Spinal cord (tissue), 10 donors: ENCODE data around the gene MYBBP1A. TPM values are rescaled to one million over a fixed set of nuclear protein-coding genes. Genes with fewer than 3 reads are reported as not detected.
"Not testable (repeated sequence)": the region's sequence is repeated elsewhere in the genome, so short reads cannot be mapped to it uniquely, and the experiment has no call there.

Experiments
- DNase-seq, 6 donors: peaks; one replicate each; pipeline versions ENCODE4 v3.0.0 to v3.0.0-alpha.2; 2013 to 2015; ENCODE audit warnings: low spot score in 6 of 6, low read depth in 4 of 6
- H3K27ac ChIP-seq: one replicate; pipeline ENCODE4 v1.5.1; 2013; ENCODE audit warnings: low read depth, low read length, control low read depth
- H3K27me3 ChIP-seq: one replicate; pipeline ENCODE4 v1.6.1; 2013; ENCODE audit warnings: low read length; ENCODE audit not compliant: control insufficient read depth, insufficient read depth
- H3K36me3 ChIP-seq: one replicate; pipeline ENCODE4 v1.6.1; 2013; ENCODE audit warnings: low read length; ENCODE audit not compliant: control insufficient read depth, insufficient read depth
- H3K4me1 ChIP-seq: one replicate; pipeline ENCODE4 v1.6.1; 2013; ENCODE audit warnings: low read length; ENCODE audit not compliant: control insufficient read depth, insufficient read depth
- H3K4me3 ChIP-seq: one replicate; pipeline ENCODE4 v1.5.1; 2013; ENCODE audit warnings: low read depth, low read length, control low read depth
- H3K9me3 ChIP-seq: one replicate; pipeline ENCODE4 v1.6.1; 2013; ENCODE audit warnings: low read length; ENCODE audit not compliant: control insufficient read depth, insufficient read depth
- WGBS: methylation state at CpG from one replicate; pipeline ENCODE4 v1.1.5; 2013; ENCODE audit warnings: missing lambda C conversion rate; ENCODE audit not compliant: insufficient coverage; 5-methylcytosine and 5-hydroxymethylcytosine counted together
- polyA plus RNA-seq, 2 donors: library from polyadenylated mRNA; unstranded; fragments of 120-200 nt; gene quantifications; one replicate each; pipeline ENCODE4 v1.2.1, GENCODE V29; 2013; ENCODE audit not compliant: insufficient read length in 2 of 2
- total RNA-seq, 2 donors: library from RNA; depleted of rRNA in 1 of 2; stranded (reverse); fragments of 120-200 nt in 1 of 2; fragments of >200 nt in 1 of 2; gene quantifications; one replicate each; pipeline versions ENCODE4 v1.2.3 to v1.2.4, GENCODE V29; 2013 to 2014
- donor health status: healthy.

The MYBBP1A gene
- total and polyA plus RNA-seq, 4 donors, result 19.5 to 38.9 (median 33.7) TPM

- not testable (repeated sequence) for H3K9me3 ChIP-seq, H3K4me3 ChIP-seq, DNase-seq, H3K27ac ChIP-seq, H3K36me3 ChIP-seq, H3K27me3 ChIP-seq
- H3K4me1 ChIP-seq, result peaks cover 30% of the 10 kb centered on the region
- 90% methylated on average over 9 of the region's 11 CpGs for WGBS
Measured at GRCh38 chr17:4590042-4590441, 34.9 kb upstream of the MYBBP1A start.

GRCh38 chr17:4588898-4589625 is 33.9 kb upstream of the MYBBP1A start:
- peaks cover 11% of the 10 kb centered on the region for H3K27me3 ChIP-seq
- H3K27ac ChIP-seq, result no peak overlapping the region
- 88% methylated on average over 18 of the region's 22 CpGs for WGBS
- H3K36me3 ChIP-seq, result peaks cover 10% of the 10 kb centered on the region
- DNase-seq, result no peak
- H3K4me3 ChIP-seq, result no peak overlapping the region
- H3K9me3 ChIP-seq, result no peaks in the 10 kb centered on the region
- H3K4me1 ChIP-seq, result peaks cover 26% of the 10 kb centered on the region

GRCh38 chr17:4588391-4588790 is 33.2 kb upstream of the MYBBP1A start:
- no peak overlapping the region for H3K4me3 ChIP-seq
- peaks cover 7% of the 10 kb centered on the region for H3K36me3 ChIP-seq
- H3K27me3 ChIP-seq, result peaks cover 16% of the 10 kb centered on the region
- H3K4me1 ChIP-seq, result peaks cover 32% of the 10 kb centered on the region
- DNase-seq, result no peak
- 73% methylated on average over 10 of the region's 11 CpGs for WGBS
- H3K27ac ChIP-seq, result no peak overlapping the region
- no peaks in the 10 kb centered on the region for H3K9me3 ChIP-seq

GRCh38 chr17:4587803-4588202 is 32.6 kb upstream of the MYBBP1A start:
- no peak for DNase-seq
- peaks cover 26% of the 10 kb centered on the region for H3K4me1 ChIP-seq
- H3K4me3 ChIP-seq, result no peak overlapping the region
- H3K27ac ChIP-seq, result no peak overlapping the region
- H3K9me3 ChIP-seq, result no peaks in the 10 kb centered on the region
- H3K36me3 ChIP-seq, result peaks cover 5% of the 10 kb centered on the region
- peaks cover 16% of the 10 kb centered on the region for H3K27me3 ChIP-seq
- 75% methylated on average over 4 of the region's 9 CpGs for WGBS

- Histone ChIP-seq H3K4me1 (peaks cover 24% of the 10 kb centered on the region), H3K27ac (no peak overlapping the region), H3K4me3 (no peak overlapping the region), H3K27me3 (peaks cover 16% of the 10 kb centered on the region), H3K9me3 (no peaks in the 10 kb centered on the region), H3K36me3 (peaks cover 2% of the 10 kb centered on the region)
- WGBS, result 95% methylated on average over 7 of the region's 7 CpGs
- DNase-seq, result no peak
Measured at GRCh38 chr17:4587195-4587594, 32.0 kb upstream of the MYBBP1A start.

- H3K9me3 ChIP-seq, result no peaks in the 10 kb centered on the region
- no peak overlapping the region for H3K4me3 ChIP-seq
- WGBS, result 83% methylated on average over 8 of the region's 9 CpGs
- peaks cover 18% of the 10 kb centered on the region for H3K4me1 ChIP-seq
- H3K27me3 ChIP-seq, result peaks cover 16% of the 10 kb centered on the region
- H3K27ac ChIP-seq, result no peak overlapping the region
- peaks cover 2% of the 10 kb centered on the region for H3K36me3 ChIP-seq
- no peak for DNase-seq
Measured at GRCh38 chr17:4586043-4586442, 30.9 kb upstream of the MYBBP1A start.

- H3K4me1 ChIP-seq, result peaks cover 18% of the 10 kb centered on the region
- WGBS, result 60% methylated on average over 7 of the region's 7 CpGs
- no peaks in the 10 kb centered on the region for H3K9me3 ChIP-seq
- H3K27ac ChIP-seq, result no peak overlapping the region
- no peak for DNase-seq
- peak overlapping the region; percentile 37 for H3K4me3 ChIP-seq
- H3K27me3 ChIP-seq, result peaks cover 16% of the 10 kb centered on the region
- peaks cover 2% of the 10 kb centered on the region for H3K36me3 ChIP-seq
Measured at GRCh38 chr17:4585638-4585994, 30.4 kb upstream of the MYBBP1A start.

- Histone ChIP-seq H3K9me3 (no peaks in the 10 kb centered on the region), H3K36me3 (peaks cover 2% of the 10 kb centered on the region), H3K27me3 (peaks cover 16% of the 10 kb centered on the region), H3K4me1 (peaks cover 18% of the 10 kb centered on the region), H3K4me3 (peak overlapping the region; percentile 37), H3K27ac (no peak overlapping the region)
- DNase-seq, result no peak
- whole genome bisulfite sequencing, result 4% methylated on average over 52 of the region's 57 CpGs
Measured at GRCh38 chr17:4584917-4585637, 29.9 kb upstream of the MYBBP1A start.

GRCh38 chr17:4584101-4584916 is 29.1 kb upstream of the MYBBP1A start, which contains the start of gene SMTNL2:
TSS of gene SMTNL2 (plus strand) at chr17:4584529. CDS start at chr17:4584606, 77 bp downstream.
- peak in 2 of 6 donors; percentile 70 to 75 for DNase-seq
- H3K27me3 ChIP-seq, result peaks cover 16% of the 10 kb centered on the region
- no peaks in the 10 kb centered on the region for H3K9me3 ChIP-seq
- H3K27ac ChIP-seq, result no peak within 1 kb of the TSS
- peaks cover 2% of the 10 kb centered on the region for H3K36me3 ChIP-seq
- H3K4me1 ChIP-seq, result peaks cover 18% of the 10 kb centered on the region
- peak within 1 kb of the TSS; percentile 62 for H3K4me3 ChIP-seq
- under 1% methylated on average over 100 of the region's 100 CpGs for WGBS
